ENCODE data around the gene GAS7.

The GAS7 gene

GRCh38 chr17:10083864-10084263 lies 114.5 kb downstream of the GAS7 start:
- TF ChIP-seq POLR2AphosphoS5 (IDR thresholded peaks at IDR 0.05; ENCODE audit: borderline replicate concordance, low read depth, low read length), result no peak
- no peak for TF ChIP-seq FOXP2 (optimal IDR thresholded peaks at IDR 0.05; ENCODE audit: control extremely low read depth, extremely low read length, insufficient read depth)
- no peak for TF ChIP-seq EZH2 (IDR thresholded peaks at IDR 0.05)
- Histone ChIP-seq H3K4me3 (no peak overlapping the region), H3K27ac (no peak overlapping the region), H3K9me3 (ENCODE audit: low read depth, low read length) (no peaks in the 10 kb centered on the region), H3K9ac (ENCODE audit: insufficient read length) (no peak overlapping the region), H3K36me3 (ENCODE audit: insufficient read depth, low read length) (no peaks in the 10 kb centered on the region)
- DNase-seq (ENCODE audit: low read depth, low spot score), result no peak

- no peaks in the 10 kb centered on the region for H3K9me3 ChIP-seq (ENCODE audit: low read depth, low read length)
- H3K27ac ChIP-seq, result no peak overlapping the region
- H3K9ac ChIP-seq (ENCODE audit: insufficient read length), result no peak overlapping the region
- no peaks in the 10 kb centered on the region for H3K36me3 ChIP-seq (ENCODE audit: insufficient read depth, low read length)
- DNase-seq (ENCODE audit: low read depth, low spot score), result no peak
- H3K4me3 ChIP-seq, result no peak overlapping the region
- TF ChIP-seq POLR2AphosphoS5 (IDR thresholded peaks at IDR 0.05; ENCODE audit: borderline replicate concordance, low read depth, low read length), result no peak
These were observed 115.6 kb downstream of the GAS7 start for GRCh38 chr17:10082795-10083194.

- no peaks in the 10 kb centered on the region for H3K9me3 ChIP-seq (ENCODE audit: low read depth, low read length)
- DNase-seq (ENCODE audit: low read depth, low spot score), result no peak
- H3K36me3 ChIP-seq (ENCODE audit: insufficient read depth, low read length), result no peaks in the 10 kb centered on the region
- TF ChIP-seq EZH2 (IDR thresholded peaks at IDR 0.05) (no peak), FOXP2 (optimal IDR thresholded peaks at IDR 0.05; ENCODE audit: control extremely low read depth, extremely low read length, insufficient read depth) (no peak), POLR2AphosphoS5 (IDR thresholded peaks at IDR 0.05; ENCODE audit: borderline replicate concordance, low read depth, low read length) (no peak)
- H3K27ac ChIP-seq, result no peak overlapping the region
- H3K9ac ChIP-seq (ENCODE audit: insufficient read length), result no peak overlapping the region
- H3K4me3 ChIP-seq, result no peak overlapping the region
These were observed 116.7 kb downstream of the GAS7 start for GRCh38 chr17:10081571-10082169.

GRCh38 chr17:10077561-10078299 lies 120.7 kb downstream of the GAS7 start:
- no peaks in the 10 kb centered on the region for H3K9me3 ChIP-seq (ENCODE audit: low read depth, low read length)
- H3K4me3 ChIP-seq, result no peak overlapping the region
- TF ChIP-seq POLR2AphosphoS5 (IDR thresholded peaks at IDR 0.05; ENCODE audit: borderline replicate concordance, low read depth, low read length), result no peak
- DNase-seq (ENCODE audit: low read depth, low spot score), result no peak
- H3K27ac ChIP-seq, result no peak overlapping the region
- H3K9ac ChIP-seq (ENCODE audit: insufficient read length), result no peak overlapping the region
- no peaks in the 10 kb centered on the region for H3K36me3 ChIP-seq (ENCODE audit: insufficient read depth, low read length)

- Histone ChIP-seq H3K9ac (ENCODE audit: insufficient read length) (no peak overlapping the region), H3K36me3 (ENCODE audit: insufficient read depth, low read length) (no peaks in the 10 kb centered on the region), H3K4me3 (no peak overlapping the region), H3K9me3 (ENCODE audit: low read depth, low read length) (no peaks in the 10 kb centered on the region), H3K27ac (no peak overlapping the region)
- TF ChIP-seq FOXP2 (optimal IDR thresholded peaks at IDR 0.05; ENCODE audit: control extremely low read depth, extremely low read length, insufficient read depth) (no peak), POLR2AphosphoS5 (IDR thresholded peaks at IDR 0.05; ENCODE audit: borderline replicate concordance, low read depth, low read length) (no peak), EZH2 (IDR thresholded peaks at IDR 0.05) (no peak)
- no peak for DNase-seq (ENCODE audit: low read depth, low spot score)
These were observed 122.5 kb downstream of the GAS7 start for GRCh38 chr17:10075919-10076318.

GRCh38 chr17:10073941-10074340 lies 124.5 kb downstream of the GAS7 start:
- no peak for DNase-seq (ENCODE audit: low read depth, low spot score)
- no peak for TF ChIP-seq FOXP2 (optimal IDR thresholded peaks at IDR 0.05; ENCODE audit: control extremely low read depth, extremely low read length, insufficient read depth)
- no peak for TF ChIP-seq POLR2AphosphoS5 (IDR thresholded peaks at IDR 0.05; ENCODE audit: borderline replicate concordance, low read depth, low read length)
- no peak for TF ChIP-seq EZH2 (IDR thresholded peaks at IDR 0.05)
- H3K9ac ChIP-seq (ENCODE audit: insufficient read length), result no peak overlapping the region
- no peaks in the 10 kb centered on the region for H3K36me3 ChIP-seq (ENCODE audit: insufficient read depth, low read length)
- no peaks in the 10 kb centered on the region for H3K9me3 ChIP-seq (ENCODE audit: low read depth, low read length)
- H3K4me3 ChIP-seq, result no peak overlapping the region
- no peak overlapping the region for H3K27ac ChIP-seq

- DNase-seq (ENCODE audit: low read depth, low spot score), result no peak
- no peaks in the 10 kb centered on the region for H3K36me3 ChIP-seq (ENCODE audit: insufficient read depth, low read length)
These were observed 125.6 kb downstream of the GAS7 start for GRCh38 chr17:10072556-10073425.

GRCh38 chr17:10072086-10072485 lies 126.3 kb downstream of the GAS7 start:
- Histone ChIP-seq H3K36me3 (ENCODE audit: insufficient read depth, low read length) (no peaks in the 10 kb centered on the region), H3K9me3 (ENCODE audit: low read depth, low read length) (no peaks in the 10 kb centered on the region), H3K9ac (ENCODE audit: insufficient read length) (no peak overlapping the region), H3K4me3 (no peak overlapping the region), H3K27ac (no peak overlapping the region)
- TF ChIP-seq FOXP2 (optimal IDR thresholded peaks at IDR 0.05; ENCODE audit: control extremely low read depth, extremely low read length, insufficient read depth) (no peak), POLR2AphosphoS5 (IDR thresholded peaks at IDR 0.05; ENCODE audit: borderline replicate concordance, low read depth, low read length) (no peak), EZH2 (IDR thresholded peaks at IDR 0.05) (no peak)
- DNase-seq (ENCODE audit: low read depth, low spot score), result no peak

More at GRCh38 chr17:10072556-10073425, 125.6 kb downstream of the GAS7 start:
- Histone ChIP-seq H3K9ac (ENCODE audit: insufficient read length) (no peak overlapping the region), H3K9me3 (ENCODE audit: low read depth, low read length) (no peaks in the 10 kb centered on the region), H3K4me3 (no peak overlapping the region), H3K27ac (no peak overlapping the region)
- TF ChIP-seq POLR2AphosphoS5 (IDR thresholded peaks at IDR 0.05; ENCODE audit: borderline replicate concordance, low read depth, low read length), result no peak
- no peak for TF ChIP-seq EZH2 (IDR thresholded peaks at IDR 0.05)
- no peak for TF ChIP-seq FOXP2 (optimal IDR thresholded peaks at IDR 0.05; ENCODE audit: control extremely low read depth, extremely low read length, insufficient read depth)
